ENCODE data around the gene TMEM121. TPM values are rescaled to one million over a fixed set of nuclear protein-coding genes. Genes with fewer than 3 reads are reported as not detected.

TMEM121 gene
- total RNA-seq, 1 donor from 2014 or later: 4.0 TPM

DNA sequence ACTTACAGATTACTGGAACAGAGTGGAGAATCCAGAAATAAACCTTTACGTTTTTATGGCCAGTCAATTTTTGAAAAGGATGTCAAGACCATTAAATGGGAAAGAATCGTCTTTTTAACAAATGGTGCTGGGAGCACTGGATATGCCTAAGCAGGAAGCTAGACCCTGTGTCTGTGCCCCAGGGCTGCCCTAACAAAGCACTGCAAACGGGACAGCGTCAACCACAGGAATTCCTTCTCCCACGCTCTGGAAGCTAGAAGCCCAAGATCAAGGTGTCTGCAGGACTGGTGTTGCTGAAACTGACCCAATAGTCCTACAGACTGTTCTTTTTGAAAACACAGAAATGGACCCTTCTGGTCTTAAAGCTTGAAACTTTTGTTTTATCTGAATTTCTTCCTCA, 9.3 kb upstream of the TMEM121 start:
- Mint-ChIP-seq H3K4me3 (ENCODE audit: unreplicated experiment) (no peak overlapping the region), H3K9me3 (ENCODE audit: unreplicated experiment) (peaks cover 8% of the 10 kb centered on the region), H3K27me3 (ENCODE audit: low read depth, unreplicated experiment) (peaks cover 53% of the 10 kb centered on the region), H3K4me1 (ENCODE audit: low read depth, unreplicated experiment) (peaks cover 3% of the 10 kb centered on the region), H3K27ac (ENCODE audit: unreplicated experiment) (no peak overlapping the region), H3K36me3 (ENCODE audit: low read depth, unreplicated experiment) (no peaks in the 10 kb centered on the region)
- Histone ChIP-seq H3K9me3 (ENCODE audit: insufficient read depth, low read depth, low read length) (no peaks in the 10 kb centered on the region), H3K4me3 (ENCODE audit: insufficient read depth, low read depth, low read length) (no peak overlapping the region), H4K20me1 (ENCODE audit: insufficient read depth, low read length) (no peaks in the 10 kb centered on the region), H3K4me2 (ENCODE audit: low read length) (no peak overlapping the region), H3K27me3 (ENCODE audit: insufficient read depth, low read length) (peaks cover 2% of the 10 kb centered on the region), H3K79me2 (ENCODE audit: insufficient read depth, low read length) (no peaks in the 10 kb centered on the region), H2AFZ (ENCODE audit: low read depth, low read length) (no peak overlapping the region), H3K36me3 (ENCODE audit: insufficient read depth, low read length) (no peaks in the 10 kb centered on the region), H3K4me1 (ENCODE audit: insufficient read depth, low read length) (no peaks in the 10 kb centered on the region), H3K9ac (ENCODE audit: low read length) (no peak overlapping the region), H3K27ac (ENCODE audit: low read depth, low read length) (no peak overlapping the region)
- FAIRE-seq (no peak), DNase-seq (ENCODE audit: low read depth) (peak; percentile 5)
- no peak for TF ChIP-seq EZH2 (IDR thresholded peaks at IDR 0.05; ENCODE audit: insufficient read depth, low read length)
- TF ChIP-seq, protein P1, sequence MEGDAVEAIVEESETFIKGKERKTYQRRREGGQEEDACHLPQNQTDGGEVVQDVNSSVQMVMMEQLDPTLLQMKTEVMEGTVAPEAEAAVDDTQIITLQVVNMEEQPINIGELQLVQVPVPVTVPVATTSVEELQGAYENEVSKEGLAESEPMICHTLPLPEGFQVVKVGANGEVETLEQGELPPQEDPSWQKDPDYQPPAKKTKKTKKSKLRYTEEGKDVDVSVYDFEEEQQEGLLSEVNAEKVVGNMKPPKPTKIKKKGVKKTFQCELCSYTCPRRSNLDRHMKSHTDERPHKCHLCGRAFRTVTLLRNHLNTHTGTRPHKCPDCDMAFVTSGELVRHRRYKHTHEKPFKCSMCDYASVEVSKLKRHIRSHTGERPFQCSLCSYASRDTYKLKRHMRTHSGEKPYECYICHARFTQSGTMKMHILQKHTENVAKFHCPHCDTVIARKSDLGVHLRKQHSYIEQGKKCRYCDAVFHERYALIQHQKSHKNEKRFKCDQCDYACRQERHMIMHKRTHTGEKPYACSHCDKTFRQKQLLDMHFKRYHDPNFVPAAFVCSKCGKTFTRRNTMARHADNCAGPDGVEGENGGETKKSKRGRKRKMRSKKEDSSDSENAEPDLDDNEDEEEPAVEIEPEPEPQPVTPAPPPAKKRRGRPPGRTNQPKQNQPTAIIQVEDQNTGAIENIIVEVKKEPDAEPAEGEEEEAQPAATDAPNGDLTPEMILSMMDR (IDR thresholded peaks at IDR 0.05; ENCODE audit: insufficient read depth, low read depth, low read length): no peak

DNA sequence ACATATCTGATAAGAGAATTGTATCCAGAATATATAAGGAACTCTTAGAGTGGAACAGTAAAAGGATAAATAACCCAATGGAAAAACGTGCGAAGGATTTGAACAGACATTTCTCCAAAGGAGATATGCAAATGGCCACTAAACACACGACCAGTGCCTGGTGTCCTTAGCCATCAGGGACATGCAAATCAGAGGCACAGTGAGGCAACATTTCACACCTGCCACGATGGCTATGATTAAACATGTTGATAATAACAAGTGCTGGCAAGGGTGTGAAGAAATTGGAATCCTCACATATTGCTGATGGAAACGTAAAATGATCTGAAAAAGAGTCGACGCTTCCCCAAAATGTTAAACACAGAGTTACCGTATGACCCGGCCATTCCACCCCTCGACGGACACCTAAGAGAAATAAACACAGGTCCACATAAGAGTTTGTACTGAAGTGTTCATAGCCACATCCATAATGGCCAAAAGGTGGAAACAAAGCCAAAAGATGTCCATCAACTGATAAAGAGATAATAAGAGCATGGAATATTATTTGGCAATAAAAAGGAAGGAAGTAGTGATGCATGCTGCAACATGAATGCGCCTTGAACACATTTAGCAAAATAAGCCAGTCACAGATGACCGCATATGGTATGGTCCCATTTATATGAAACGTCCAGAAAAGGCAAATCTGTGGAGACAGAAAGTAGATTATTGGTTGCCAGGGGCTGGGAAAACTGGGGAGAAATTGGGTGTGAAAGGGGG, 6.3 kb upstream of the TMEM121 start:
- no peaks in the 10 kb centered on the region for H4K20me1 ChIP-seq (ENCODE audit: insufficient read depth, low read length)
- Mint-ChIP-seq H3K4me1 (ENCODE audit: low read depth, unreplicated experiment) (peaks cover 3% of the 10 kb centered on the region), H3K36me3 (ENCODE audit: low read depth, unreplicated experiment) (no peaks in the 10 kb centered on the region), H3K27me3 (ENCODE audit: low read depth, unreplicated experiment) (peaks cover 60% of the 10 kb centered on the region), H3K27ac (ENCODE audit: unreplicated experiment) (no peak overlapping the region), H3K4me3 (ENCODE audit: unreplicated experiment) (no peak overlapping the region), H3K9me3 (ENCODE audit: unreplicated experiment) (peaks cover 8% of the 10 kb centered on the region)
- no peaks in the 10 kb centered on the region for H3K4me1 ChIP-seq (ENCODE audit: insufficient read depth, low read length)
- no peaks in the 10 kb centered on the region for H3K9me3 ChIP-seq (ENCODE audit: insufficient read depth, low read depth, low read length)
- H3K27me3 ChIP-seq (ENCODE audit: insufficient read depth, low read length): no peaks in the 10 kb centered on the region
- no peak overlapping the region for H3K27ac ChIP-seq (ENCODE audit: low read depth, low read length)
- H3K4me3 ChIP-seq (ENCODE audit: insufficient read depth, low read depth, low read length): no peak overlapping the region
- no peaks in the 10 kb centered on the region for H3K36me3 ChIP-seq (ENCODE audit: insufficient read depth, low read length)
- H3K9ac ChIP-seq (ENCODE audit: low read length): no peak overlapping the region
- H2AFZ ChIP-seq (ENCODE audit: low read depth, low read length): no peak overlapping the region
- H3K79me2 ChIP-seq (ENCODE audit: insufficient read depth, low read length): no peaks in the 10 kb centered on the region
- H3K4me2 ChIP-seq (ENCODE audit: low read length): no peak overlapping the region
- FAIRE-seq (no peak), DNase-seq (ENCODE audit: low read depth) (no peak)
- TF ChIP-seq EZH2 (IDR thresholded peaks at IDR 0.05; ENCODE audit: insufficient read depth, low read length): no peak
- TF ChIP-seq, protein P1 (IDR thresholded peaks at IDR 0.05; ENCODE audit: insufficient read depth, low read depth, low read length): no peak

DNA sequence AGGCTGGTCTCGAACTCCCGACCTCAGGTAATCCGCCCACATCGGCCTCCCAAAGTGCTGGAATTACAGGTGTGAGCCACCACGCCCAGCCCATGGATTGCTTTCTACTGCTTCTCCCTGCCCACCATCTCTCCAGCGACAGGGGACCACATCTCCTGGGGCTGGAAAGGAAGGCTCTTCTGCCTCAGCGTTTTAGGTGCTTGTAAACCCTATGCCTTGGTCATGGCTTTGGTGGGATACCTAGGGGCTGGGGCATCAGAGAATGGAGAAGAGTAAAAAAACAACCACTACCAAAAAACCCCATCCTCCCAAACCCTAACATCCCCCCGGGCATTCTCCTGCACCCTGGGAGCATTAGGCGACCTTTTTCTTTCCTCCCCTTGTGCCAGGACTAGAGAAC, 1.1 kb upstream of the TMEM121 start:
- no peaks in the 10 kb centered on the region for H3K36me3 ChIP-seq (ENCODE audit: insufficient read depth, low read length)
- no peak overlapping the region for H2AFZ ChIP-seq (ENCODE audit: low read depth, low read length)
- no peaks in the 10 kb centered on the region for H3K9me3 ChIP-seq (ENCODE audit: insufficient read depth, low read depth, low read length)
- H3K27me3 ChIP-seq (ENCODE audit: insufficient read depth, low read length): no peaks in the 10 kb centered on the region
- no peak overlapping the region for H3K4me2 ChIP-seq (ENCODE audit: low read length)
- FAIRE-seq: no peak
- no peak overlapping the region for H3K27ac Mint-ChIP-seq (ENCODE audit: unreplicated experiment)
- DNase-seq (ENCODE audit: low read depth): no peak
- H3K4me1 ChIP-seq (ENCODE audit: insufficient read depth, low read length): peaks cover 7% of the 10 kb centered on the region
- H3K9ac ChIP-seq (ENCODE audit: low read length): no peak overlapping the region
- H3K9me3 Mint-ChIP-seq (ENCODE audit: unreplicated experiment): peaks cover 2% of the 10 kb centered on the region
- no peaks in the 10 kb centered on the region for H3K79me2 ChIP-seq (ENCODE audit: insufficient read depth, low read length)
- H3K27me3 Mint-ChIP-seq (ENCODE audit: low read depth, unreplicated experiment): peaks cover 34% of the 10 kb centered on the region
- H3K36me3 Mint-ChIP-seq (ENCODE audit: low read depth, unreplicated experiment): no peaks in the 10 kb centered on the region
- no peak overlapping the region for H3K4me3 ChIP-seq (ENCODE audit: insufficient read depth, low read depth, low read length)
- no peak overlapping the region for H3K4me3 Mint-ChIP-seq (ENCODE audit: unreplicated experiment)
- no peaks in the 10 kb centered on the region for H4K20me1 ChIP-seq (ENCODE audit: insufficient read depth, low read length)
- H3K4me1 Mint-ChIP-seq (ENCODE audit: low read depth, unreplicated experiment): no peaks in the 10 kb centered on the region
- TF ChIP-seq, protein P1 (IDR thresholded peaks at IDR 0.05; ENCODE audit: insufficient read depth, low read depth, low read length): no peak
- no peak for TF ChIP-seq EZH2 (IDR thresholded peaks at IDR 0.05; ENCODE audit: insufficient read depth, low read length)
- no peak overlapping the region for H3K27ac ChIP-seq (ENCODE audit: low read depth, low read length)
